GM23338 (cell line): Measurements from ENCODE around the gene GLTP. TPM values are rescaled to one million over a fixed set of nuclear protein-coding genes. Genes with fewer than 3 reads are reported as not detected.

Experiments used
- ATAC-seq: fragments of 200-7000 bp; cut with Tn5 transposase; 3 replicates; pipeline ENCODE4 v1.9.1; 2020
- DNase-seq: peaks from one replicate; pipeline ENCODE4 v3.0.0-alpha.2; 2015; ENCODE audit warnings: low spot score
- H2AFZ ChIP-seq: fragments of 200-600 bp; sonication (generic); 2 replicates; pipeline ENCODE4 v1.8.0; 2016; ENCODE audit warnings: antibody characterized with exemption, mild to moderate bottlenecking, moderate library complexity
- H3F3A ChIP-seq: fragments of 200-600 bp; sonication (generic); replicated peaks from 2 replicates; pipeline ENCODE4 v1.8.0; 2017; ENCODE audit warnings: antibody characterized with exemption, mixed run types, low read depth
- H3K27ac ChIP-seq: fragments of 200-600 bp; sonication (generic); 2 replicates; pipeline ENCODE4 v1.6.1; 2016; ENCODE audit warnings: low read depth
- H3K27me3 ChIP-seq: fragments of 200-600 bp; sonication (generic); 2 replicates; pipeline ENCODE4 v1.8.0; 2016; ENCODE audit warnings: mild to moderate bottlenecking, mixed run types, moderate library complexity; ENCODE audit not compliant: insufficient read depth
- H3K36me3 ChIP-seq: fragments of 200-600 bp; sonication (generic); 2 replicates; pipeline ENCODE4 v1.8.0; 2016; ENCODE audit warnings: mild to moderate bottlenecking; ENCODE audit not compliant: insufficient read depth
- H3K4me1 ChIP-seq: fragments of 200-600 bp; sonication (generic); 2 replicates; pipeline ENCODE4 v1.8.0; 2016; ENCODE audit warnings: mild to moderate bottlenecking, moderate library complexity; ENCODE audit not compliant: insufficient read depth
- H3K4me2 ChIP-seq: fragments of 200-600 bp; sonication (generic); 2 replicates; pipeline ENCODE4 v1.7.1; 2017; ENCODE audit warnings: mixed run types
- H3K4me3 ChIP-seq: fragments of 200-600 bp; sonication (generic); 2 replicates; pipeline ENCODE4 v1.6.1; 2016; ENCODE audit warnings: mixed run types
- H3K79me2 ChIP-seq: fragments of 200-600 bp; sonication (generic); replicated peaks from 2 replicates; pipeline ENCODE4 v1.8.0; 2017; ENCODE audit warnings: mild to moderate bottlenecking; ENCODE audit not compliant: insufficient read depth
- H3K9me2 ChIP-seq: fragments of 200-600 bp; sonication (generic); 2 replicates; pipeline ENCODE4 v1.8.0; 2017; ENCODE audit not compliant: insufficient read depth
- H4K20me1 ChIP-seq: fragments of 200-600 bp; sonication (generic); replicated peaks from 2 replicates; pipeline ENCODE4 v1.8.0; 2017; ENCODE audit warnings: mild to moderate bottlenecking; ENCODE audit not compliant: insufficient read depth
- H3K27ac Mint-ChIP-seq: 2 replicates; pipeline ENCODE4 v1.8.0; 2020; ENCODE audit warnings: inconsistent platforms, mild to moderate bottlenecking, moderate library complexity, mixed read lengths
- H3K27me3 Mint-ChIP-seq: 3 replicates; pipeline ENCODE4 v1.8.0; 2022; ENCODE audit warnings: low read depth, mild to moderate bottlenecking, moderate library complexity, mixed read lengths, inconsistent platforms; ENCODE audit not compliant: insufficient read depth, poor library complexity
- H3K36me3 Mint-ChIP-seq: 3 replicates; pipeline ENCODE4 v1.8.0; 2021; ENCODE audit warnings: low read depth, mild to moderate bottlenecking, inconsistent platforms, moderate library complexity, mixed read lengths
- H3K4me1 Mint-ChIP-seq: 3 replicates; pipeline ENCODE4 v1.8.0; 2020; ENCODE audit warnings: mild to moderate bottlenecking, inconsistent platforms, mixed read lengths
- H3K4me3 Mint-ChIP-seq: 3 replicates; pipeline ENCODE4 v1.8.0; 2021; ENCODE audit warnings: moderate library complexity, mild to moderate bottlenecking, inconsistent platforms, mixed read lengths
- H3K9me3 Mint-ChIP-seq: 3 replicates; pipeline ENCODE4 v1.8.0; 2020; ENCODE audit warnings: moderate library complexity, mild to moderate bottlenecking, inconsistent platforms, mixed read lengths
- CREB1 ChIP-seq: fragments of 250-450 bp; sonication (Bioruptor Pico); IDR thresholded peaks from 2 replicates; pipeline ENCODE4 v1.5.0; 2020; ENCODE audit warnings: low read depth, mild to moderate bottlenecking, moderate library complexity
- CTCF ChIP-seq, 2 experiments: fragments of 200-600 bp in 1 of 2; sonication (generic) in 1 of 2; conservative IDR thresholded peaks; 2 replicates each; pipeline versions ENCODE4 v1.5.1 to v1.6.1; 2016 to 2017; ENCODE audit warnings: antibody characterized with exemption in 2 of 2, low read depth in 2 of 2, mild to moderate bottlenecking in 2 of 2, moderate library complexity in 1 of 2
- EZH2 ChIP-seq: fragments of 200-600 bp; sonication (generic); IDR thresholded peaks from one replicate; pipeline ENCODE4 v1.8.0; 2017; ENCODE audit warnings: antibody characterized with exemption, mild to moderate bottlenecking, low read depth; ENCODE audit not compliant: unreplicated experiment
- EZH2phosphoT487 ChIP-seq: fragments of 200-600 bp; sonication (generic); IDR thresholded peaks from one replicate; pipeline ENCODE4 v1.8.1; 2018; ENCODE audit warnings: antibody characterized with exemption; ENCODE audit not compliant: unreplicated experiment
- JUNB ChIP-seq: IDR thresholded peaks from one replicate; pipeline ENCODE4 v1.6.1; 2016; ENCODE audit warnings: antibody characterized with exemption; ENCODE audit not compliant: unreplicated experiment
- NANOG ChIP-seq: IDR thresholded peaks from 2 replicates; pipeline ENCODE4 v1.6.1; 2016; ENCODE audit warnings: antibody characterized with exemption, borderline replicate concordance
- POLR2AphosphoS5 ChIP-seq: IDR thresholded peaks from 2 replicates; pipeline ENCODE4 v1.6.1; 2016; ENCODE audit warnings: antibody characterized with exemption, low read depth
- REST ChIP-seq: IDR thresholded peaks from one replicate; pipeline ENCODE4 v1.6.1; 2018; ENCODE audit warnings: antibody characterized with exemption; ENCODE audit not compliant: unreplicated experiment
- STAT1 ChIP-seq: IDR thresholded peaks from one replicate; pipeline ENCODE4 v1.6.1; 2016; ENCODE audit warnings: antibody characterized with exemption; ENCODE audit not compliant: unreplicated experiment
- ZNF114 ChIP-seq: fragments of 250-450 bp; sonication (Bioruptor Pico); IDR thresholded peaks from 2 replicates; pipeline ENCODE4 v1.5.0; 2020; ENCODE audit warnings: mild to moderate bottlenecking, moderate library complexity
- ZNF331 ChIP-seq: fragments of 250-450 bp; sonication (Bioruptor Pico); IDR thresholded peaks from 2 replicates; pipeline ENCODE4 v1.5.0; 2020; ENCODE audit warnings: low read depth, mild to moderate bottlenecking, moderate library complexity
- ZNF462 ChIP-seq: fragments of 250-450 bp; sonication (Bioruptor Pico); IDR thresholded peaks from 2 replicates; pipeline ENCODE4 v1.5.0; 2020; ENCODE audit warnings: mild to moderate bottlenecking, moderate library complexity
- polyA plus RNA-seq: library from polyadenylated mRNA; unstranded; fragments of >200 nt; fragmentation: Nextera tagmentation; extraction: Ambion mirVana; gene quantifications from 2 replicates; pipeline ENCODE4 v1.2.1, GENCODE V29; 2016
- total RNA-seq: library from RNA; depleted of rRNA; stranded (reverse); fragments of >200 nt; shearing (Covaris generic); gene quantifications from 2 replicates; pipeline ENCODE4 v1.2.3, GENCODE V29; 2014

GLTP gene
- total and polyA plus RNA-seq, 2 experiments from 2014 or later: 26.5 to 30.2 TPM

- no peak for DNase-seq
- no peak overlapping the region for H3K4me2 ChIP-seq
- no peak for ATAC-seq
- no peak overlapping the region for H3K4me3 ChIP-seq
- H3F3A ChIP-seq: no peaks in the 10 kb centered on the region; the same call in 1 of the 2 replicates
- 0 out of 2 replicates have a peak, but pooled peaks cover 3% of the 10 kb centered on the region for H3K4me1 ChIP-seq
- TF ChIP-seq STAT1: no peak
- no peak for TF ChIP-seq ZNF462 (CRISPR knock-in tag)
- no peak for TF ChIP-seq ZNF331 (CRISPR knock-in tag)
- no peak for TF ChIP-seq EZH2phosphoT487
- no peak for TF ChIP-seq JUNB
- no peak for TF ChIP-seq CTCF (conservative IDR thresholded peaks at IDR 0.05; ENCODE audit: low read depth in 2 of 2)
- no peak for TF ChIP-seq CREB1
- no peak for TF ChIP-seq REST
- no peak for TF ChIP-seq EZH2
- no peak for TF ChIP-seq NANOG
- no peak for TF ChIP-seq POLR2AphosphoS5
- TF ChIP-seq ZNF114 (CRISPR knock-in tag): no peak
- H3K4me1 Mint-ChIP-seq: peaks cover 6% of the 10 kb centered on the region
- no peak overlapping the region for H3K4me3 Mint-ChIP-seq
- H4K20me1 ChIP-seq: peaks cover 4% of the 10 kb centered on the region; the same call in 1 of the 2 replicates
- H3K27me3 Mint-ChIP-seq: peaks cover 73% of the 10 kb centered on the region
- no peak overlapping the region for H3K27ac ChIP-seq
- H2AFZ ChIP-seq: no peak overlapping the region
- no peaks in the 10 kb centered on the region for H3K9me2 ChIP-seq
- no peaks in the 10 kb centered on the region for H3K79me2 ChIP-seq
- H3K36me3 ChIP-seq: no peaks in the 10 kb centered on the region
- no peaks in the 10 kb centered on the region for H3K36me3 Mint-ChIP-seq
- no peaks in the 10 kb centered on the region; the same call in 2 of the 3 replicates for H3K9me3 Mint-ChIP-seq
- no peak overlapping the region for H3K27ac Mint-ChIP-seq
- H3K27me3 ChIP-seq: peaks cover 98% of the 10 kb centered on the region
Observed at GRCh38 chr12:109896188-109896587, 15.8 kb upstream of the GLTP start.
